Measurements from ENCODE around the gene ATP1B2.

ATP1B2 gene

GRCh38 chr17:7687908-7688807 is 37.4 kb downstream of the ATP1B2 start, which contains the start of gene WRAP53:
WRAP53 (plus strand) TSS chr17:7688477; CDS start chr17:7688649, 172 bp downstream.
- Histone ChIP-seq H3K27me3 (ENCODE audit: insufficient read depth, low read depth) (no peaks in the 10 kb centered on the region), H3K79me2 (ENCODE audit: insufficient read depth, low read depth) (peaks cover 38% of the 10 kb centered on the region; the same call in 1 of the 2 replicates), H3K27ac (peak within 1 kb of the TSS; percentile 81), H3K36me3 (ENCODE audit: insufficient read depth) (no peaks in the 10 kb centered on the region), H4K20me1 (ENCODE audit: insufficient read depth) (no peaks in the 10 kb centered on the region), H3K4me2 (peak within 1 kb of the TSS; percentile 45; the same call in 1 of the 2 replicates), H2AFZ (ENCODE audit: low read depth) (peak within 1 kb of the TSS; percentile 41; the same call in 1 of the 2 replicates), H3K9ac (peak within 1 kb of the TSS; percentile 86), H3K4me1 (ENCODE audit: low read depth, poor library complexity, severe bottlenecking) (no peaks in the 10 kb centered on the region), H3K4me3 (IDR thresholded peaks at IDR 0.05; ENCODE audit: insufficient read depth, low read depth, low read length) (no peak within 1 kb of the TSS)
- TF ChIP-seq, protein P1, sequence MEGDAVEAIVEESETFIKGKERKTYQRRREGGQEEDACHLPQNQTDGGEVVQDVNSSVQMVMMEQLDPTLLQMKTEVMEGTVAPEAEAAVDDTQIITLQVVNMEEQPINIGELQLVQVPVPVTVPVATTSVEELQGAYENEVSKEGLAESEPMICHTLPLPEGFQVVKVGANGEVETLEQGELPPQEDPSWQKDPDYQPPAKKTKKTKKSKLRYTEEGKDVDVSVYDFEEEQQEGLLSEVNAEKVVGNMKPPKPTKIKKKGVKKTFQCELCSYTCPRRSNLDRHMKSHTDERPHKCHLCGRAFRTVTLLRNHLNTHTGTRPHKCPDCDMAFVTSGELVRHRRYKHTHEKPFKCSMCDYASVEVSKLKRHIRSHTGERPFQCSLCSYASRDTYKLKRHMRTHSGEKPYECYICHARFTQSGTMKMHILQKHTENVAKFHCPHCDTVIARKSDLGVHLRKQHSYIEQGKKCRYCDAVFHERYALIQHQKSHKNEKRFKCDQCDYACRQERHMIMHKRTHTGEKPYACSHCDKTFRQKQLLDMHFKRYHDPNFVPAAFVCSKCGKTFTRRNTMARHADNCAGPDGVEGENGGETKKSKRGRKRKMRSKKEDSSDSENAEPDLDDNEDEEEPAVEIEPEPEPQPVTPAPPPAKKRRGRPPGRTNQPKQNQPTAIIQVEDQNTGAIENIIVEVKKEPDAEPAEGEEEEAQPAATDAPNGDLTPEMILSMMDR (conservative IDR thresholded peaks at IDR 0.05; ENCODE audit: low read depth, low read length), result peak; percentile 51

DNA sequence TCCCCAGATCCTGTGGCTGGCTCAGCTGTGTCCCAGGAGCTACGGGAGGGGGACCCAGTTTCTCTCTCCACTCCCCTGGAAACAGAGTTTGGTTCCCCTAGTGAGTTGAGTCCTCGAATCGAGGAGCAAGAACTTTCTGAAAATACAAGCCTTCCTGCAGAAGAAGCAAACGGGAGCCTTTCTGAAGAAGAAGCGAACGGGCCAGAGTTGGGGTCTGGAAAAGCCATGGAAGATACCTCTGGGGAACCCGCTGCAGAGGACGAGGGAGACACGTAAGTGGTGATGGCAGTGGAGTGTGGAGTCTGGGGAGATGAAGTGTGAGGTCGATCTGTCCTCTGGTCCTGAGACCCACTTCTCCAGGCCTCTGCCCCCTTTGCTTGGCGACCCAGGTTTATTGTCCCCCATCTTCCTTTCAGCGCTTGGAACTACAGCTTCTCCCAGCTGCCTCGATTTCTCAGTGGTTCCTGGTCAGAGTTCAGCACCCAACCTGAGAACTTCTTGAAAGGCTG is 38.1 kb downstream of the ATP1B2 start:
- Histone ChIP-seq H3K4me2 (peak overlapping the region; percentile 21; the same call in 1 of the 2 replicates), H3K27me3 (ENCODE audit: insufficient read depth, low read depth) (no peaks in the 10 kb centered on the region), H3K4me1 (ENCODE audit: low read depth, poor library complexity, severe bottlenecking) (no peaks in the 10 kb centered on the region), H3K27ac (no peak overlapping the region), H4K20me1 (ENCODE audit: insufficient read depth) (no peaks in the 10 kb centered on the region), H3K79me2 (ENCODE audit: insufficient read depth, low read depth) (peaks cover 32% of the 10 kb centered on the region; the same call in 1 of the 2 replicates), H2AFZ (ENCODE audit: low read depth) (peak overlapping the region; percentile 14; the same call in 1 of the 2 replicates), H3K9ac (peak overlapping the region; percentile 35; the same call in 1 of the 2 replicates), H3K36me3 (ENCODE audit: insufficient read depth) (no peaks in the 10 kb centered on the region), H3K4me3 (IDR thresholded peaks at IDR 0.05; ENCODE audit: insufficient read depth, low read depth, low read length) (no peak overlapping the region)
- TF ChIP-seq, protein P1 (conservative IDR thresholded peaks at IDR 0.05; ENCODE audit: low read depth, low read length), result no peak

DNA sequence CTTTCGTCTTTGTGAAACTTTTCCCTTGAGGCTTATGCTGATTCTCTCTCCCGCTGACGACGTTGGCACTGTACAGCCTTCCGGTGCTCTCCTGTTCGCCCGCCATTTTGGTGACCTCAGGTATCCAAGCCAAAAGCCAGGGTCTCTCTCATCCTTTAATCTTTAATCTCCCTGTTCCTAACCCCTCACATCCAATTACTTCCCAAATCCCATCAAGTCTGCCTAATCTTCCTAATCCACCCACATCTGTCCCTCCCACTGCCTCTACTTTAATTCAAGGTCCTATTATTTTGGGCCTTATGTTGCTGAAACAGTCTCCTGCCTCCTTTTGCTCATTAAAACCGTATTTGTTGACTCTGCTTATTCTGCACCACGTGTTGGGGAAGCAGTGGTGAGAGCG is 44.9 kb downstream of the ATP1B2 start:
- no peak overlapping the region for H3K9ac ChIP-seq
- H3K4me1 ChIP-seq (ENCODE audit: low read depth, poor library complexity, severe bottlenecking), result no peaks in the 10 kb centered on the region
- no peaks in the 10 kb centered on the region for H3K27me3 ChIP-seq (ENCODE audit: insufficient read depth, low read depth)
- no peaks in the 10 kb centered on the region for H3K36me3 ChIP-seq (ENCODE audit: insufficient read depth)
- H3K79me2 ChIP-seq (ENCODE audit: insufficient read depth, low read depth), result no peaks in the 10 kb centered on the region
- H2AFZ ChIP-seq (ENCODE audit: low read depth), result no peak overlapping the region
- H3K4me2 ChIP-seq, result no peak overlapping the region
- H3K4me3 ChIP-seq (IDR thresholded peaks at IDR 0.05; ENCODE audit: insufficient read depth, low read depth, low read length), result no peak overlapping the region
- H3K27ac ChIP-seq, result no peak overlapping the region
- no peaks in the 10 kb centered on the region for H4K20me1 ChIP-seq (ENCODE audit: insufficient read depth)
- TF ChIP-seq, protein P1 (conservative IDR thresholded peaks at IDR 0.05; ENCODE audit: low read depth, low read length), result no peak

- no peaks in the 10 kb centered on the region for H3K4me1 ChIP-seq (ENCODE audit: low read depth, poor library complexity, severe bottlenecking)
- H3K27ac ChIP-seq, result no peak overlapping the region
- TF ChIP-seq, protein P1 (conservative IDR thresholded peaks at IDR 0.05; ENCODE audit: low read depth, low read length), result no peak
- no peaks in the 10 kb centered on the region for H4K20me1 ChIP-seq (ENCODE audit: insufficient read depth)
- no peak overlapping the region for H3K4me3 ChIP-seq (IDR thresholded peaks at IDR 0.05; ENCODE audit: insufficient read depth, low read depth, low read length)
- no peaks in the 10 kb centered on the region for H3K36me3 ChIP-seq (ENCODE audit: insufficient read depth)
- no peaks in the 10 kb centered on the region for H3K79me2 ChIP-seq (ENCODE audit: insufficient read depth, low read depth)
- no peaks in the 10 kb centered on the region for H3K27me3 ChIP-seq (ENCODE audit: insufficient read depth, low read depth)
- no peak overlapping the region for H3K9ac ChIP-seq
- H2AFZ ChIP-seq (ENCODE audit: low read depth), result no peak overlapping the region
- no peak overlapping the region for H3K4me2 ChIP-seq
These were observed 47.3 kb downstream of the ATP1B2 start for GRCh38 chr17:7697828-7698588.

All from KMS-11 (cell line).